ENCODE data around the gene AMH. TPM values are rescaled to one million over a fixed set of nuclear protein-coding genes. Genes with fewer than 3 reads are reported as not detected.
A peak's percentile ranks its signal among the peaks of the same experiment; 100 is the strongest.

The AMH gene
- total RNA-seq, 1 donor from 2014 or later: 5.6 TPM

- Mint-ChIP-seq H3K4me1 (ENCODE audit: unreplicated experiment) (peaks cover 7% of the 10 kb centered on the region), H3K27me3 (ENCODE audit: unreplicated experiment) (peaks cover 13% of the 10 kb centered on the region), H3K9me3 (ENCODE audit: unreplicated experiment) (no peaks in the 10 kb centered on the region), H3K36me3 (ENCODE audit: low read depth, unreplicated experiment) (peaks cover 16% of the 10 kb centered on the region), H3K27ac (ENCODE audit: unreplicated experiment) (no peak overlapping the region), H3K4me3 (ENCODE audit: unreplicated experiment) (no peak overlapping the region)
- no peak for TF ChIP-seq CTCF (IDR thresholded peaks at IDR 0.05; ENCODE audit: unreplicated experiment)
- DNase-seq (ENCODE audit: low spot score): no peak
Observed at GRCh38 chr19:2226051-2226839, 22.9 kb upstream of the AMH start.

GRCh38 chr19:2226840-2227360 lies 22.2 kb upstream of the AMH start:
- H3K27me3 Mint-ChIP-seq (ENCODE audit: unreplicated experiment): peaks cover 17% of the 10 kb centered on the region
- DNase-seq (ENCODE audit: low spot score): no peak
- peaks cover 7% of the 10 kb centered on the region for H3K4me1 Mint-ChIP-seq (ENCODE audit: unreplicated experiment)
- H3K27ac Mint-ChIP-seq (ENCODE audit: unreplicated experiment): no peak overlapping the region
- no peak overlapping the region for H3K4me3 Mint-ChIP-seq (ENCODE audit: unreplicated experiment)
- peaks cover 16% of the 10 kb centered on the region for H3K36me3 Mint-ChIP-seq (ENCODE audit: low read depth, unreplicated experiment)
- H3K9me3 Mint-ChIP-seq (ENCODE audit: unreplicated experiment): no peaks in the 10 kb centered on the region
- TF ChIP-seq CTCF (IDR thresholded peaks at IDR 0.05; ENCODE audit: unreplicated experiment): no peak

- no peak for DNase-seq (ENCODE audit: low spot score)
- TF ChIP-seq CTCF (IDR thresholded peaks at IDR 0.05; ENCODE audit: unreplicated experiment): no peak
- H3K27ac Mint-ChIP-seq (ENCODE audit: unreplicated experiment): no peak overlapping the region
- H3K4me3 Mint-ChIP-seq (ENCODE audit: unreplicated experiment): no peak overlapping the region
- H3K4me1 Mint-ChIP-seq (ENCODE audit: unreplicated experiment): peaks cover 7% of the 10 kb centered on the region
- peaks cover 22% of the 10 kb centered on the region for H3K36me3 Mint-ChIP-seq (ENCODE audit: low read depth, unreplicated experiment)
- no peaks in the 10 kb centered on the region for H3K9me3 Mint-ChIP-seq (ENCODE audit: unreplicated experiment)
- peaks cover 17% of the 10 kb centered on the region for H3K27me3 Mint-ChIP-seq (ENCODE audit: unreplicated experiment)
Observed at GRCh38 chr19:2227415-2228156, 21.5 kb upstream of the AMH start.

GRCh38 chr19:2228157-2229030 lies 20.7 kb upstream of the AMH start:
- DNase-seq (ENCODE audit: low spot score): no peak
- Mint-ChIP-seq H3K27me3 (ENCODE audit: unreplicated experiment) (peaks cover 17% of the 10 kb centered on the region), H3K36me3 (ENCODE audit: low read depth, unreplicated experiment) (peaks cover 23% of the 10 kb centered on the region), H3K4me3 (ENCODE audit: unreplicated experiment) (peak overlapping the region; percentile 69), H3K4me1 (ENCODE audit: unreplicated experiment) (peaks cover 7% of the 10 kb centered on the region), H3K27ac (ENCODE audit: unreplicated experiment) (no peak overlapping the region), H3K9me3 (ENCODE audit: unreplicated experiment) (no peaks in the 10 kb centered on the region)
- no peak for TF ChIP-seq CTCF (IDR thresholded peaks at IDR 0.05; ENCODE audit: unreplicated experiment)
